ENCODE measurements around the gene CNTNAP5. TPM values are rescaled to one million over a fixed set of nuclear protein-coding genes. Genes with fewer than 3 reads are reported as not detected.

The CNTNAP5 gene
- total and polyA plus RNA-seq, 2 of the 13 experiments (the other 11 are each of a cell fraction or from before 2014, with no cell fraction given): not detected

- no peak overlapping the region for H3K27ac ChIP-seq (ENCODE audit: extremely low read length, insufficient read depth, low read length)
- ATAC-seq: no peak
Measured at GRCh38 chr2:124838406-124838805, 813.3 kb downstream of the CNTNAP5 start.

GRCh38 chr2:124867247-124867646, 842.2 kb downstream of the CNTNAP5 start:
- intact Hi-C loops (cut with micrococcal nuclease; ENCODE audit: unreplicated experiment) (no loop called here), in situ Hi-C loops (cut with HindIII; ENCODE audit: extremely low pct_ligation_motif_present, low pct_unique_long_range_greater_than_20kb) (no loop called here)
- Histone ChIP-seq H3K27ac (ENCODE audit: extremely low read length, insufficient read depth, low read length) (no peak overlapping the region), H3K36me3 (replicated peaks in 1 of 2; ENCODE audit: control insufficient read depth in 1 of 2, insufficient read depth in 2 of 2, low read length in 2 of 2) (no peaks in the 10 kb centered on the region), H2AFZ (ENCODE audit: low read length) (no peak overlapping the region), H3K9me3 (ENCODE audit: low read length) (peaks cover 25% of the 10 kb centered on the region; the same call in 1 of the 2 replicates), H4K20me1 (ENCODE audit: insufficient read depth, low read length) (no peaks in the 10 kb centered on the region), H3K4me1 (ENCODE audit: insufficient read depth, low read length) (no peaks in the 10 kb centered on the region), H3K9ac (ENCODE audit: insufficient read depth, low read depth, low read length) (no peak overlapping the region), H3K27me3 (ENCODE audit: control insufficient read depth in 1 of 2, insufficient read depth in 2 of 2, low read length in 2 of 2) (no peaks in the 10 kb centered on the region), H3K79me2 (ENCODE audit: insufficient read depth, low read length) (no peaks in the 10 kb centered on the region), H3K4me2 (ENCODE audit: low read depth, low read length) (no peak overlapping the region), H3K4me3 (replicated peaks in 1 of 3; ENCODE audit: insufficient read depth in 1 of 3, low read depth in 2 of 3, low read length in 3 of 3) (no peak overlapping the region)
- ATAC-seq (no peak), DNase-seq (ENCODE audit: low spot score) (no peak), FAIRE-seq (no peak)
- CTCF ChIA-PET (ENCODE audit: low intra/inter-chr PET ratio, low total read pairs): no interaction called here
- WGBS (ENCODE audit: low lambda C conversion rate): 2% methylated on average over 3 of the region's 3 CpGs
- BruUV-seq (replicated peaks): no TSS peak
- POLR2A ChIA-PET: no interaction called here
- TF ChIP-seq NCOA1 (CRISPR knock-in tag; IDR thresholded peaks at IDR 0.05) (no peak), MAFK (conservative IDR thresholded peaks at IDR 0.05 in 1 of 2, IDR thresholded peaks at IDR 0.05 in 1 of 2; ENCODE audit: low read length in 2 of 2) (peak; percentile 74 to 85), MAFF (IDR thresholded peaks at IDR 0.05; ENCODE audit: low read depth, low read length) (peak; percentile 78)

More at GRCh38 chr2:124838406-124838805, 813.3 kb downstream of the CNTNAP5 start:
- no TSS peak for BruUV-seq (replicated peaks)
- Histone ChIP-seq H2AFZ (ENCODE audit: low read length) (no peak overlapping the region), H3K9ac (ENCODE audit: insufficient read depth, low read depth, low read length) (no peak overlapping the region), H3K79me2 (ENCODE audit: insufficient read depth, low read length) (no peaks in the 10 kb centered on the region), H3K36me3 (replicated peaks in 1 of 2; ENCODE audit: control insufficient read depth in 1 of 2, insufficient read depth in 2 of 2, low read length in 2 of 2) (no peaks in the 10 kb centered on the region), H3K4me3 (replicated peaks in 1 of 3; ENCODE audit: insufficient read depth in 1 of 3, low read depth in 2 of 3, low read length in 3 of 3) (no peak overlapping the region), H3K4me1 (ENCODE audit: insufficient read depth, low read length) (no peaks in the 10 kb centered on the region), H3K4me2 (ENCODE audit: low read depth, low read length) (no peak overlapping the region), H3K9me3 (ENCODE audit: low read length) (peaks cover 53% of the 10 kb centered on the region), H4K20me1 (ENCODE audit: insufficient read depth, low read length) (no peaks in the 10 kb centered on the region), H3K27me3 (ENCODE audit: control insufficient read depth in 1 of 2, insufficient read depth in 2 of 2, low read length in 2 of 2) (no peaks in the 10 kb centered on the region)
- ChIA-PET POLR2A (no interaction called here), CTCF (ENCODE audit: low intra/inter-chr PET ratio, low total read pairs) (no interaction called here)
- DNase-seq (ENCODE audit: low spot score): no peak
- in situ Hi-C loops (cut with HindIII; ENCODE audit: extremely low pct_ligation_motif_present, low pct_unique_long_range_greater_than_20kb): no loop called here
- TF ChIP-seq ZNF44 (CRISPR knock-in tag; IDR thresholded peaks at IDR 0.05): no peak
- no peak for TF ChIP-seq ATF2 (CRISPR knock-in tag; IDR thresholded peaks at IDR 0.05)
- no peak for TF ChIP-seq ZNF33B (CRISPR knock-in tag; IDR thresholded peaks at IDR 0.05)
- 43% methylated on average over 3 of the region's 3 CpGs for WGBS (ENCODE audit: low lambda C conversion rate)
- intact Hi-C loops (cut with micrococcal nuclease; ENCODE audit: unreplicated experiment): no loop called here
- no peak for FAIRE-seq
